Keratinocyte (primary cell): Measurements from ENCODE around the gene SNX14. TPM values are rescaled to one million over a fixed set of nuclear protein-coding genes. Genes with fewer than 3 reads are reported as not detected.

Experiments used
- DNase-seq: peaks from one replicate; pipeline ENCODE4 v3.0.0-alpha.2; 2011; ENCODE audit warnings: low read depth, missing footprints, low spot score
- FAIRE-seq: peaks from 2 replicates; lab custom pipeline; 2011; peaks lifted over from hg19 to GRCh38; lab: Jason Lieb, UNC
- H2AFZ ChIP-seq: 2 replicates; pipeline ENCODE4 v1.6.0; 2012; ENCODE audit warnings: low read length, control low read depth, inconsistent platforms; ENCODE audit not compliant: control insufficient read depth
- H3K27ac ChIP-seq: 2 replicates; pipeline ENCODE4 v1.5.1; 2011; ENCODE audit warnings: low read length; ENCODE audit not compliant: control insufficient read depth, insufficient read depth
- H3K27me3 ChIP-seq: 3 replicates; pipeline ENCODE4 v1.6.0; 2011; ENCODE audit warnings: low read length; ENCODE audit not compliant: control insufficient read depth, insufficient read depth; ENCODE audit errors: extremely low read depth
- H3K36me3 ChIP-seq, 2 experiments: 2 replicates in 1 of 2; 3 replicates in 1 of 2; pipeline ENCODE4 v1.5.1; 2011; ENCODE audit warnings: low read length in 2 of 2, mild to moderate bottlenecking in 1 of 2; ENCODE audit not compliant: control insufficient read depth in 2 of 2, insufficient read depth in 2 of 2; ENCODE audit errors: extremely low read depth in 1 of 2
- H3K4me1 ChIP-seq: 3 replicates; pipeline ENCODE4 v1.5.1; 2011; ENCODE audit warnings: low read length; ENCODE audit not compliant: control insufficient read depth, insufficient read depth; ENCODE audit errors: extremely low read depth
- H3K4me2 ChIP-seq: 3 replicates; pipeline ENCODE4 v1.6.0; 2011; ENCODE audit warnings: low read depth, low read length; ENCODE audit not compliant: control insufficient read depth, insufficient read depth; ENCODE audit errors: extremely low read depth
- H3K4me3 ChIP-seq, 3 experiments: fragments of 200-600 bp in 1 of 3; sonication (generic) in 1 of 3; 2 replicates in 2 of 3; 3 replicates in 1 of 3; pipeline ENCODE4 v1.5.1; 2011 to 2016; ENCODE audit warnings: low read length in 3 of 3, mild to moderate bottlenecking in 3 of 3, control low read depth in 2 of 3, inconsistent platforms in 1 of 3, low read depth in 1 of 3, mixed read lengths in 1 of 3, mixed run types in 1 of 3, moderate library complexity in 1 of 3; ENCODE audit not compliant: control insufficient read depth in 2 of 3, insufficient read depth in 2 of 3; ENCODE audit errors: extremely low read depth in 1 of 3
- H3K79me2 ChIP-seq: 2 replicates; pipeline ENCODE4 v1.6.0; 2012; ENCODE audit warnings: low read length; ENCODE audit not compliant: control insufficient read depth, insufficient read depth
- H3K9ac ChIP-seq: 3 replicates; pipeline ENCODE4 v1.6.0; 2011; ENCODE audit warnings: low read length; ENCODE audit not compliant: control insufficient read depth, insufficient read depth; ENCODE audit errors: extremely low read depth
- H3K9me1 ChIP-seq: 3 replicates; pipeline ENCODE4 v1.6.0; 2011; ENCODE audit warnings: low read length; ENCODE audit not compliant: control insufficient read depth, insufficient read depth; ENCODE audit errors: extremely low read depth
- H3K9me3 ChIP-seq: 2 replicates; pipeline ENCODE4 v1.5.1; 2012; ENCODE audit warnings: low read depth, low read length; ENCODE audit not compliant: control insufficient read depth
- H4K20me1 ChIP-seq: 3 replicates; pipeline ENCODE4 v1.6.0; 2011; ENCODE audit warnings: low read length; ENCODE audit not compliant: control insufficient read depth, insufficient read depth; ENCODE audit errors: extremely low read depth
- EZH2 ChIP-seq: IDR thresholded peaks from one replicate; pipeline ENCODE4 v1.6.1; 2012; ENCODE audit warnings: inconsistent platforms, mild to moderate bottlenecking, low read length, moderate library complexity
- dilution Hi-C: fragments of 300-500 bp; cut with MboI; formaldehyde crosslinking; loops from one replicate; pipeline ENCODE4 v1.7.0; 2020; ENCODE audit warnings: low sequenced_read_pairs; ENCODE audit not compliant: extremely low pct_ligation_motif_present
- polyA plus RNA-seq, 5 experiments: library from polyadenylated mRNA; depleted of rRNA in 3 of 5; stranded (reverse) in 3 of 5; stranded (forward) in 1 of 5; unstranded in 1 of 5; fragments of >200 nt; gene quantifications; 1 replicate in 1 of 5; 2 replicates in 3 of 5; 3 replicates in 1 of 5; pipeline versions ENCODE4 v1.2.1 to v1.2.3, GENCODE V29; 2011 to 2012; ENCODE audit warnings: missing spikeins in 2 of 5, low read depth in 1 of 5, low replicate concordance in 1 of 5
- TF ChIP-seq, protein P1 (sequence below), 3 experiments: IDR thresholded peaks in 1 of 3; conservative IDR thresholded peaks in 1 of 3; optimal IDR thresholded peaks in 1 of 3; 2 replicates in 2 of 3; 3 replicates in 1 of 3; pipeline versions ENCODE3 to v1.5.1; 2011; ENCODE audit warnings: low read length in 3 of 3, mild to moderate bottlenecking in 3 of 3, moderate library complexity in 2 of 3, control low read depth in 1 of 3, inconsistent platforms in 1 of 3; ENCODE audit not compliant: insufficient read depth in 2 of 3; ENCODE audit errors: extremely low read depth in 1 of 3

Gene SNX14
- polyA plus RNA-seq, 1 donor (not counting 4 experiments of a cell fraction or from before 2014, with no cell fraction given), result 97.5 TPM

DNA sequence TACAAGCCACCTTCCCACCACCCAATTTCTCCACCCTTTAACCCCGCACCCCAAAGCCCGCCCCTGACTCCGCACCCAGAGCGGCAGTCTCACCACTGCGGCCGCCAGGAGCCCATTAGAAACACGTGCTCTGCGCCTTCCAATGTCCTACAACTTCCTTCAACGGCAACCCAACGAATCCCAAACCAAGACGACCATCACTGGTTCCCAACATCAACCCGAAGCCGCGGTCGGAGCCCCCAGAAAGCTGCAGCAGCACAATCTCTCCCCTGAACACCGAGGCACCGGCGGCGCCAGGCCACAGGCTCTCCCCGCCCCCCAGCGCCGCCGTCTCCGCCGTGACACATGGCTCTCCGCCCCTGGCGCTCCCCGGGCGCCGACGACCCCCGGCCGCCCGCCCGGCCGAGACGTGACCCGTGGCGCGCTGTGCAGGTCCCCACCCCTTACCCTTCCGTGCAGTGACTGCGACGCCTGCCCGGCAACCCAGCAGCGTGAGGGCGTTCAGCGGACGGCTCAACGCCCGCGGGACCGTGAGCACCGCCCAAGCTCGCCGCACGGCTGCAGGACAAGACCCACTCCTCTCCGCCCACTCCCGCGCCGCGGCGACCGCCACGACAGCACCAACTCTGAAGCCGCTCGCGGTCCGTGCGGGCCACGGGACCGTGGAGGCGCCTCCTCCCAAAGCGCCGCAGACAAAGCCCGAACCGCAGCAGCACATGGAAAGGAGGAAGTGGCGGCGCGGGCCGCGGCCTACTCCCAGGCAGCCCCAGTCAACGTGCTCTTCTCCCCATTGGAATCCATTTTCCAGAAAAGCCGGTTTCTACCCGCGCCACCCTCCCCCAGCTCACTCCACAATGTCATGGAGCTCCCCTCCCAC, 48.5 kb upstream of the SNX14 start:
- Histone ChIP-seq H3K79me2 (peaks cover 56% of the 10 kb centered on the region), H3K27ac (peak overlapping the region; percentile 98), H3K9me1 (no peaks in the 10 kb centered on the region), H3K4me3 (peak overlapping the region; percentile 94 to 100 (median 94)), H2AFZ (peak overlapping the region; percentile 40), H3K4me2 (peak overlapping the region; percentile 88), H4K20me1 (peaks cover 17% of the 10 kb centered on the region), H3K27me3 (no peaks in the 10 kb centered on the region), H3K4me1 (peaks cover 22% of the 10 kb centered on the region), H3K9me3 (no peaks in the 10 kb centered on the region), H3K9ac (peak overlapping the region; percentile 100), H3K36me3 (peaks cover 5 to 20% of the 10 kb centered on the region in 2 experiments)
- TF ChIP-seq, protein P1, sequence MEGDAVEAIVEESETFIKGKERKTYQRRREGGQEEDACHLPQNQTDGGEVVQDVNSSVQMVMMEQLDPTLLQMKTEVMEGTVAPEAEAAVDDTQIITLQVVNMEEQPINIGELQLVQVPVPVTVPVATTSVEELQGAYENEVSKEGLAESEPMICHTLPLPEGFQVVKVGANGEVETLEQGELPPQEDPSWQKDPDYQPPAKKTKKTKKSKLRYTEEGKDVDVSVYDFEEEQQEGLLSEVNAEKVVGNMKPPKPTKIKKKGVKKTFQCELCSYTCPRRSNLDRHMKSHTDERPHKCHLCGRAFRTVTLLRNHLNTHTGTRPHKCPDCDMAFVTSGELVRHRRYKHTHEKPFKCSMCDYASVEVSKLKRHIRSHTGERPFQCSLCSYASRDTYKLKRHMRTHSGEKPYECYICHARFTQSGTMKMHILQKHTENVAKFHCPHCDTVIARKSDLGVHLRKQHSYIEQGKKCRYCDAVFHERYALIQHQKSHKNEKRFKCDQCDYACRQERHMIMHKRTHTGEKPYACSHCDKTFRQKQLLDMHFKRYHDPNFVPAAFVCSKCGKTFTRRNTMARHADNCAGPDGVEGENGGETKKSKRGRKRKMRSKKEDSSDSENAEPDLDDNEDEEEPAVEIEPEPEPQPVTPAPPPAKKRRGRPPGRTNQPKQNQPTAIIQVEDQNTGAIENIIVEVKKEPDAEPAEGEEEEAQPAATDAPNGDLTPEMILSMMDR (optimal IDR thresholded peaks at IDR 0.05 in 1 of 3, IDR thresholded peaks at IDR 0.05 in 1 of 3, conservative IDR thresholded peaks at IDR 0.05 in 1 of 3; ENCODE audit: extremely low read depth in 1 of 3, insufficient read depth in 2 of 3, low read length in 3 of 3), result no peak
- TF ChIP-seq EZH2, result no peak
- FAIRE-seq, result no peak
- no peak for DNase-seq
- dilution Hi-C loops, result loop anchor here (5.0 kb wide), 1 partner anchor 45 kb away; no protein-coding TSS in a partner anchor

DNA sequence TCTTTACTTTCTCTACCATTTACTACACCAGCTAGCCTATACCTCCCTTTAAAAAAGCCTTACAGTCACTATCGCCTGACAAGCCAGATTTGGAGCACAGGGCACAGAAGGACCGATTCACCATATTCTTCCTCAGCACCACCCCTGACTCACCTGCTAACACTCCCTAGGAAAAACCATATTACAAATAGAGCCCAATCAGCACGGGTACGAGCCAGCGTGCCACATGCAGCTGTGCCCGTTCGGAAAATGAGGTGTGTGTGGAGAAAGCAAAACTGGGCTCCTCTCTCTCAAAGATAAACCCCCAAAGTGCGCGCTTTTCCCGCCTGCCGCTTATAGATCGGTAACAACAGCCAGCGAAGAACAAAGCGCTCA, 47.9 kb upstream of the SNX14 start:
- H3K9ac ChIP-seq, result peak overlapping the region; percentile 100
- TF ChIP-seq EZH2, result no peak
- TF ChIP-seq, protein P1 (optimal IDR thresholded peaks at IDR 0.05 in 1 of 3, IDR thresholded peaks at IDR 0.05 in 1 of 3, conservative IDR thresholded peaks at IDR 0.05 in 1 of 3; ENCODE audit: extremely low read depth in 1 of 3, insufficient read depth in 2 of 3, low read length in 3 of 3), result no peak
- DNase-seq (no peak), FAIRE-seq (peak; percentile 34)
- H3K79me2 ChIP-seq, result peaks cover 63% of the 10 kb centered on the region
- H3K9me1 ChIP-seq, result no peaks in the 10 kb centered on the region
- H3K36me3 ChIP-seq, result peaks cover 6 to 25% of the 10 kb centered on the region in 2 experiments
- no peak overlapping the region for H2AFZ ChIP-seq
- peaks cover 19% of the 10 kb centered on the region for H4K20me1 ChIP-seq
- peaks cover 22% of the 10 kb centered on the region for H3K4me1 ChIP-seq
- H3K4me3 ChIP-seq, result peak overlapping the region; percentile 94 to 100 (median 94)
- peak overlapping the region; percentile 98 for H3K27ac ChIP-seq
- H3K9me3 ChIP-seq, result no peaks in the 10 kb centered on the region
- dilution Hi-C loops, result loop anchor here (5.0 kb wide), 1 partner anchor 44 kb away; no protein-coding TSS in a partner anchor
- no peaks in the 10 kb centered on the region for H3K27me3 ChIP-seq
- peak overlapping the region; percentile 88 for H3K4me2 ChIP-seq
